H1 (cell line): ENCODE data around the gene NUP188. TPM values are rescaled to one million over a fixed set of nuclear protein-coding genes. Genes with fewer than 3 reads are reported as not detected.

Experiments used
- CTCF ChIA-PET: fragments of 300-600 bp; sonication (Branson Sonifier 250); formaldehyde crosslinking; loops from one replicate; lab custom pipeline; 2021; ENCODE audit not compliant: partially characterized antibody; lab: Charles Lee
- POLR2A ChIA-PET: fragments of 300-600 bp; sonication (Branson Sonifier 250); formaldehyde crosslinking; loops from one replicate; lab custom pipeline; 2021; ENCODE audit warnings: inconsistent platforms; ENCODE audit not compliant: partially characterized antibody; lab: Charles Lee
- DNase-seq, 2 experiments: peaks; one replicate each; pipeline versions ENCODE4 v3.0.0 to v3.0.0-alpha.2; 2010 to 2022; ENCODE audit warnings: low spot score in 2 of 2, low read depth in 1 of 2, mixed read lengths in 1 of 2
- FAIRE-seq: peaks from 2 replicates; lab custom pipeline; 2011; peaks lifted over from hg19 to GRCh38; lab: Jason Lieb, UNC
- H2AFZ ChIP-seq: 2 replicates; pipeline ENCODE4 v1.8.1; 2012; ENCODE audit warnings: low read length, inconsistent platforms
- H2AK5ac ChIP-seq: 2 replicates; pipeline ENCODE4 v1.6.1; 2013; ENCODE audit warnings: low read depth, low read length
- H2BK120ac ChIP-seq: replicated peaks from 2 replicates; pipeline ENCODE3; 2013; ENCODE audit warnings: low read depth, low read length, inconsistent platforms
- H2BK12ac ChIP-seq: 2 replicates; pipeline ENCODE4 v1.6.1; 2013; ENCODE audit warnings: low read depth, low read length
- H2BK15ac ChIP-seq: 2 replicates; pipeline ENCODE4 v1.6.1; 2013; ENCODE audit warnings: low read length
- H2BK20ac ChIP-seq: 2 replicates; pipeline ENCODE4 v1.6.1; 2013; ENCODE audit warnings: low read length
- H2BK5ac ChIP-seq: 2 replicates; pipeline ENCODE4 v1.6.1; 2013; ENCODE audit warnings: low read depth, low read length
- H3K14ac ChIP-seq: 2 replicates; pipeline ENCODE4 v1.6.1; 2013; ENCODE audit warnings: inconsistent platforms; ENCODE audit not compliant: insufficient read length
- H3K18ac ChIP-seq: 2 replicates; pipeline ENCODE4 v1.6.1; 2013; ENCODE audit warnings: low read length; ENCODE audit errors: extremely low read depth
- H3K23ac ChIP-seq: 2 replicates; pipeline ENCODE4 v1.6.1; 2013; ENCODE audit warnings: inconsistent platforms; ENCODE audit not compliant: insufficient read length
- H3K23me2 ChIP-seq: 2 replicates; pipeline ENCODE4 v1.6.1; 2013; ENCODE audit warnings: low read depth, low read length
- H3K27ac ChIP-seq: 2 replicates; pipeline ENCODE4 v1.6.1; 2011; ENCODE audit warnings: low read depth, low read length, inconsistent platforms
- H3K27me3 ChIP-seq, 4 experiments: replicated peaks in 1 of 4; 1 replicate in 1 of 4; 2 replicates in 3 of 4; pipeline versions ENCODE4 v1.6.1 to v1.8.1; 2011 to 2013; ENCODE audit warnings: low read length in 3 of 4, mild to moderate bottlenecking in 3 of 4, inconsistent platforms in 2 of 4, mixed read lengths in 2 of 4, moderate library complexity in 1 of 4; ENCODE audit not compliant: control insufficient read depth in 3 of 4, insufficient read depth in 3 of 4; ENCODE audit errors: extremely low read depth in 1 of 4
- H3K36me3 ChIP-seq, 4 experiments: 2 replicates each; pipeline versions ENCODE4 v1.6.1 to v1.8.1; 2011 to 2013; ENCODE audit warnings: mild to moderate bottlenecking in 4 of 4, low read length in 3 of 4, moderate library complexity in 2 of 4, control low read depth in 1 of 4, inconsistent platforms in 1 of 4; ENCODE audit not compliant: insufficient read depth in 4 of 4, control insufficient read depth in 2 of 4
- H3K4ac ChIP-seq: replicated peaks from 2 replicates; pipeline ENCODE3; 2013; ENCODE audit warnings: low read length, low read depth, mixed read lengths, inconsistent platforms; ENCODE audit not compliant: insufficient read length
- H3K4me1 ChIP-seq, 4 experiments: replicated peaks in 1 of 4; 1 replicate in 1 of 4; 2 replicates in 3 of 4; pipeline versions ENCODE4 v1.6.1 to v1.8.1; 2011 to 2013; ENCODE audit warnings: low read length in 3 of 4, inconsistent platforms in 2 of 4, mixed read lengths in 1 of 4; ENCODE audit not compliant: insufficient read depth in 4 of 4, control insufficient read depth in 3 of 4
- H3K4me2 ChIP-seq, 2 experiments: 2 replicates each; pipeline versions ENCODE4 v1.6.1 to v1.8.1; 2011 to 2013; ENCODE audit warnings: low read depth in 2 of 2, low read length in 2 of 2, control low read depth in 1 of 2, inconsistent platforms in 1 of 2, mild to moderate bottlenecking in 1 of 2; ENCODE audit not compliant: insufficient read depth in 1 of 2
- H3K4me3 ChIP-seq, 4 experiments: fragments of 200-600, 300-600 bp in 1 of 4; sonication (generic), shearing (Covaris generic), sonication (Bioruptor Twin) in 1 of 4; 2 replicates each; pipeline versions ENCODE4 v1.5.1 to v1.8.1; 2011 to 2016; ENCODE audit warnings: low read length in 4 of 4, low read depth in 3 of 4, control low read depth in 2 of 4, inconsistent platforms in 2 of 4, mild to moderate bottlenecking in 2 of 4, mixed read lengths in 1 of 4, moderate library complexity in 1 of 4; ENCODE audit not compliant: insufficient read depth in 2 of 4; ENCODE audit errors: extremely low read depth in 1 of 4
- H3K56ac ChIP-seq: replicated peaks from 2 replicates; pipeline ENCODE3; 2013; ENCODE audit warnings: low read depth, mild to moderate bottlenecking, mixed read lengths, low read length, inconsistent platforms; ENCODE audit not compliant: insufficient read length
- H3K79me1 ChIP-seq: 2 replicates; pipeline ENCODE4 v1.6.1; 2013; ENCODE audit warnings: low read depth, low read length, control low read depth
- H3K79me2 ChIP-seq, 2 experiments: 2 replicates each; pipeline versions ENCODE4 v1.6.1 to v1.8.1; 2012 to 2013; ENCODE audit warnings: low read length in 2 of 2, mild to moderate bottlenecking in 2 of 2, inconsistent platforms in 1 of 2; ENCODE audit not compliant: insufficient read depth in 2 of 2, control insufficient read depth in 1 of 2
- H3K9ac ChIP-seq, 4 experiments: replicated peaks in 1 of 4; 1 replicate in 1 of 4; 2 replicates in 3 of 4; pipeline versions ENCODE4 v1.6.1 to v1.8.1; 2011 to 2013; ENCODE audit warnings: low read depth in 3 of 4, low read length in 3 of 4, control low read depth in 2 of 4, mild to moderate bottlenecking in 2 of 4, moderate library complexity in 2 of 4, inconsistent platforms in 1 of 4; ENCODE audit errors: extremely low read depth in 1 of 4
- H3K9me3 ChIP-seq, 2 experiments: 2 replicates each; pipeline versions ENCODE4 v1.6.1 to v1.8.1; 2012 to 2013; ENCODE audit warnings: mild to moderate bottlenecking in 2 of 2, moderate library complexity in 2 of 2, control low read depth in 1 of 2, inconsistent platforms in 1 of 2, low read depth in 1 of 2, low read length in 1 of 2, mixed read lengths in 1 of 2; ENCODE audit not compliant: insufficient read depth in 2 of 2
- H4K20me1 ChIP-seq, 2 experiments: replicated peaks in 1 of 2; 2 replicates each; pipeline versions ENCODE3 to v1.8.1; 2011 to 2013; ENCODE audit warnings: inconsistent platforms in 2 of 2, low read length in 2 of 2, mild to moderate bottlenecking in 1 of 2; ENCODE audit not compliant: insufficient read depth in 2 of 2, control insufficient read depth in 1 of 2
- H4K5ac ChIP-seq: 2 replicates; pipeline ENCODE4 v1.6.1; 2013; ENCODE audit warnings: low read length, low read depth, mixed read lengths, inconsistent platforms; ENCODE audit not compliant: insufficient read length
- H4K8ac ChIP-seq: 2 replicates; pipeline ENCODE4 v1.8.0; 2013; ENCODE audit warnings: mild to moderate bottlenecking, moderate library complexity, low read length, inconsistent platforms; ENCODE audit not compliant: insufficient read depth; ENCODE audit errors: extremely low read depth
- H4K91ac ChIP-seq: replicated peaks from 2 replicates; pipeline ENCODE3; 2013; ENCODE audit warnings: low read length, mixed read lengths, inconsistent platforms; ENCODE audit not compliant: insufficient read length
- BACH1 ChIP-seq: IDR thresholded peaks from 2 replicates; pipeline ENCODE4 v1.6.1; 2012; ENCODE audit warnings: low read length, improper control_type of control experiment
- BCL11A ChIP-seq, 2 experiments: IDR thresholded peaks; one replicate each; pipeline ENCODE4 v1.6.1; 2011; ENCODE audit warnings: low read depth in 2 of 2, low read length in 2 of 2, mild to moderate bottlenecking in 2 of 2
- BRCA1 ChIP-seq: IDR thresholded peaks from 2 replicates; pipeline ENCODE4 v1.6.1; 2012; ENCODE audit warnings: low read depth, low read length, improper control_type of control experiment
- CHD2 ChIP-seq: IDR thresholded peaks from 2 replicates; pipeline ENCODE4 v1.6.1; 2012; ENCODE audit warnings: low read length, improper control_type of control experiment
- EP300 ChIP-seq, 2 experiments: IDR thresholded peaks; 1 replicate in 1 of 2; 2 replicates in 1 of 2; pipeline ENCODE4 v1.6.1; 2011 to 2012; ENCODE audit warnings: low read depth in 2 of 2, low read length in 2 of 2, mild to moderate bottlenecking in 2 of 2, borderline replicate concordance in 1 of 2, inconsistent platforms in 1 of 2, moderate library complexity in 1 of 2
- GABPA ChIP-seq: IDR thresholded peaks from 2 replicates; pipeline ENCODE4 v1.6.1; 2011; ENCODE audit warnings: mild to moderate bottlenecking, low read length, moderate library complexity, borderline replicate concordance; ENCODE audit not compliant: insufficient read depth
- JUND ChIP-seq: IDR thresholded peaks from 2 replicates; pipeline ENCODE4 v1.6.1; 2011; ENCODE audit warnings: mild to moderate bottlenecking, improper control_type of control experiment, low read length
- MAFK ChIP-seq: IDR thresholded peaks from 2 replicates; pipeline ENCODE4 v1.6.1; 2012; ENCODE audit warnings: low read depth, mild to moderate bottlenecking, improper control_type of control experiment, low read length
- RBBP5 ChIP-seq: IDR thresholded peaks from 2 replicates; pipeline ENCODE4 v1.7.1; 2012; ENCODE audit warnings: low read depth, mild to moderate bottlenecking, inconsistent platforms, low read length, moderate library complexity, borderline replicate concordance
- RFX5 ChIP-seq: IDR thresholded peaks from 2 replicates; pipeline ENCODE4 v1.6.1; 2011; ENCODE audit warnings: low read depth, low read length, improper control_type of control experiment, borderline replicate concordance
- SIN3A ChIP-seq, 2 experiments: IDR thresholded peaks in 1 of 2; conservative IDR thresholded peaks in 1 of 2; 2 replicates each; pipeline ENCODE4 v1.6.1; 2011 to 2012; ENCODE audit warnings: low read length in 2 of 2, improper control_type of control experiment in 1 of 2, low read depth in 1 of 2, mild to moderate bottlenecking in 1 of 2
- SIRT6 ChIP-seq: IDR thresholded peaks from one replicate; pipeline ENCODE4 v1.7.1; 2012; ENCODE audit warnings: low read length, inconsistent platforms
- SP4 ChIP-seq: IDR thresholded peaks from 2 replicates; pipeline ENCODE4 v1.6.1; 2012; ENCODE audit warnings: low read length, inconsistent platforms
- SRF ChIP-seq: IDR thresholded peaks from 2 replicates; pipeline ENCODE4 v1.6.1; 2011; ENCODE audit warnings: mild to moderate bottlenecking, low read depth, low read length, moderate library complexity
- TBP ChIP-seq: IDR thresholded peaks from 2 replicates; pipeline ENCODE4 v1.6.1; 2011; ENCODE audit warnings: low read depth, low read length, improper control_type of control experiment
- WGBS, 2 experiments: shearing (Covaris generic) in 1 of 2; methylation state at CpG; one replicate each; pipeline versions ENCODE4 v1.1.6 to v1.1.7; 2013 to 2015; ENCODE audit warnings: low lambda C conversion rate in 2 of 2, mixed read lengths in 2 of 2, inconsistent platforms in 1 of 2, low coverage in 1 of 2, missing lambda C conversion rate in 1 of 2; ENCODE audit not compliant: insufficient replicate concordance in 2 of 2, insufficient coverage in 1 of 2, insufficient read length in 1 of 2; ENCODE audit errors: extremely low coverage in 1 of 2, missing lambda C conversion rate in 1 of 2; 5-methylcytosine and 5-hydroxymethylcytosine counted together
- polyA plus RNA-seq, 7 experiments: library from polyadenylated mRNA; depleted of rRNA in 3 of 7; stranded (reverse) in 5 of 7; unstranded in 2 of 7; fragments of >200 nt in 5 of 7; fragments of 200-250 nt in 2 of 7; gene quantifications; 1 replicate in 5 of 7; 2 replicates in 1 of 7; 4 replicates in 1 of 7; pipeline versions ENCODE4 v1.2.1 to v1.2.3, GENCODE V29; 2011 to 2013; ENCODE audit warnings: missing spikeins in 2 of 7, mixed read lengths in 2 of 7
- total RNA-seq: library from RNA; stranded (reverse); fragmentation: NEBNext Ultra II Directional; extraction: Animal tissue kit (Norgen Biotek cat#: 25700); gene quantifications from 2 replicates; pipeline ENCODE4 v1.2.1, GENCODE V29; 2021

NUP188 gene
- total and polyA plus RNA-seq, 2 of the 8 experiments (the other 6 are each of a cell fraction or from before 2014, with no cell fraction given) = 90.1 to 111 TPM

DNA sequence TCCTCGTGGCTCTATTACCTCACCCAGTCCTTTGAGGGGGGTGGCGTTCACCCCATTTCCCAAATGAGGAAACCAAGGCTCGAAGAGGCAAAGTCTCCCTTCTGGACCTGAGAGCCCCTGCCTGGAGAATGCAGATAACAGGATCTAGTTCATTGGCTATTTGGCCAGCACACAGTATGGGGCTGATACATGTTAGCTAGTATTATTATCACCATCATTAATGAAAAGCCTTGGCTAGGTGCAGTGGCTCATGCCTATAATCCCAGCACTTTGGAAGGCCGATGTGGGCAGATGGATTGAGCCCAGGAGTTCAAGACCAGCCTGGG is 76.4 kb downstream of the NUP188 start:
- POLR2A ChIA-PET = interaction anchor here (1.4 to 2.6 kb wide), 5 partner anchors 8 to 339 kb away, joined by 3 to 10 read pairs (median 7); no protein-coding TSS in a partner anchor

More for the DNA sequence above, 76.4 kb downstream of the NUP188 start:
- Histone ChIP-seq H3K79me1 (peaks cover 7% of the 10 kb centered on the region; the same call in 1 of the 2 replicates), H2BK20ac (no peak overlapping the region), H4K8ac (no peak overlapping the region), H2BK15ac (no peak overlapping the region), H3K27me3 (no peaks in the 10 kb centered on the region), H3K18ac (no peak overlapping the region), H3K4me2 (no peak overlapping the region), H3K23me2 (peaks cover 7% of the 10 kb centered on the region), H3K9ac (no peak overlapping the region), H3K56ac (no peak overlapping the region), H3K36me3 (no peaks in the 10 kb centered on the region), H4K91ac (no peak overlapping the region), H4K20me1 (peaks cover 7 to 19% of the 10 kb centered on the region in 2 experiments), H2BK5ac (no peak overlapping the region), H3K14ac (no peak overlapping the region), H3K4me3 (no peak overlapping the region), H3K4me1 (peaks cover 0 to 18% (median 11%) of the 10 kb centered on the region in 4 experiments; a peak in 6 of 7 replicates), H3K79me2 (peaks cover 2 to 35% of the 10 kb centered on the region in 2 experiments; a peak in 3 of 4 replicates), H2AK5ac (no peak overlapping the region), H3K9me3 (no peaks in the 10 kb centered on the region), H2BK12ac (no peak overlapping the region), H3K4ac (no peak overlapping the region), H4K5ac (no peak overlapping the region), H2BK120ac (no peak overlapping the region), H2AFZ (no peak overlapping the region), H3K23ac (no peak overlapping the region), H3K27ac (no peak overlapping the region)
- DNase-seq (no peak), FAIRE-seq (no peak)
- TF ChIP-seq RFX5 (no peak), CHD2 (no peak), BCL11A (IDR thresholded peaks at IDR 0.05; ENCODE audit: low read depth in 2 of 2, low read length in 2 of 2) (no peak), EP300 (IDR thresholded peaks at IDR 0.05; ENCODE audit: borderline replicate concordance in 1 of 2, low read depth in 2 of 2, low read length in 2 of 2) (no peak), SIN3A (conservative IDR thresholded peaks at IDR 0.05 in 1 of 2, IDR thresholded peaks at IDR 0.05 in 1 of 2; ENCODE audit: low read depth in 1 of 2, low read length in 2 of 2) (no peak), RBBP5 (no peak), SIRT6 (no peak), SP4 (no peak), BACH1 (no peak), GABPA (no peak), JUND (no peak), BRCA1 (no peak), TBP (no peak), SRF (no peak), MAFK (no peak)
- CTCF ChIA-PET = interaction anchor here (0.6 to 7.6 kb wide), 4 partner anchors 17 to 1342 kb away, joined by 3 to 89 read pairs (median 7); no protein-coding TSS in a partner anchor
- WGBS, 2 experiments = 83% methylated on average over 4 of the region's 4 CpGs; no CpG with 5 or more reads in 1 of the 2 experiments
